Measurements from ENCODE around the gene EDARADD. TPM values are rescaled to one million over a fixed set of nuclear protein-coding genes. Genes with fewer than 3 reads are reported as not detected.

EDARADD gene
- total and polyA plus RNA-seq, 9 donors = 0.29 to 2.9 (median 0.51) TPM

- intact Hi-C loops (cut with DNase I) = no loop called here
- DNase-seq = peak in 4 of 5 donors; percentile 20 to 38 (median 27)
- Histone ChIP-seq H3K4me3 (peak overlapping the region; percentile 46), H3K4me1 (ENCODE audit: insufficient read depth) (no peaks in the 10 kb centered on the region), H3K36me3 (no peaks in the 10 kb centered on the region), H3K27me3 (no peaks in the 10 kb centered on the region), H3K9me3 (no peaks in the 10 kb centered on the region), H3K27ac (no peak overlapping the region)
- 0 to 1% (median 0%) methylated on average over 67 to 86 of the region's 86 CpGs for WGBS, 3 donors
- no peak for TF ChIP-seq EP300 (IDR thresholded peaks at IDR 0.05)
- TF ChIP-seq POLR2A (IDR thresholded peaks at IDR 0.05) = no peak
- TF ChIP-seq CTCF (IDR thresholded peaks at IDR 0.05) = no peak
Measured at GRCh38 chr1:236395230-236395946, 1.3 kb downstream of the EDARADD start.

GRCh38 chr1:236395947-236396664 lies 2.0 kb downstream of the EDARADD start:
- no peaks in the 10 kb centered on the region for H3K27me3 ChIP-seq
- H3K4me1 ChIP-seq (ENCODE audit: insufficient read depth) = no peaks in the 10 kb centered on the region
- no peak for TF ChIP-seq EP300 (IDR thresholded peaks at IDR 0.05)
- no peak for TF ChIP-seq CTCF (IDR thresholded peaks at IDR 0.05)
- no peak for TF ChIP-seq POLR2A (IDR thresholded peaks at IDR 0.05)
- H3K36me3 ChIP-seq = no peaks in the 10 kb centered on the region
- no peak for DNase-seq
- intact Hi-C loops (cut with DNase I) = no loop called here
- 13 to 16% (median 15%) methylated on average over 24 of the region's 24 CpGs for WGBS, 3 donors
- H3K27ac ChIP-seq = no peak overlapping the region
- H3K9me3 ChIP-seq = no peaks in the 10 kb centered on the region
- H3K4me3 ChIP-seq = peak overlapping the region; percentile 46

GRCh38 chr1:236396665-236397043 lies 2.6 kb downstream of the EDARADD start:
- Histone ChIP-seq H3K36me3 (no peaks in the 10 kb centered on the region), H3K9me3 (no peaks in the 10 kb centered on the region), H3K27me3 (no peaks in the 10 kb centered on the region), H3K27ac (no peak overlapping the region), H3K4me1 (ENCODE audit: insufficient read depth) (no peaks in the 10 kb centered on the region), H3K4me3 (no peak overlapping the region)
- intact Hi-C loops (cut with DNase I) = no loop called here
- no peak for DNase-seq
- 89 to 95% (median 90%) methylated on average over 2 of the region's 2 CpGs for WGBS, 3 donors
- no peak for TF ChIP-seq EP300 (IDR thresholded peaks at IDR 0.05)
- no peak for TF ChIP-seq POLR2A (IDR thresholded peaks at IDR 0.05)
- no peak for TF ChIP-seq CTCF (IDR thresholded peaks at IDR 0.05)

GRCh38 chr1:236397173-236397759 lies 3.2 kb downstream of the EDARADD start:
- no peak overlapping the region for H3K4me3 ChIP-seq

More at GRCh38 chr1:236397173-236397759, 3.2 kb downstream of the EDARADD start:
- no peak for DNase-seq
- TF ChIP-seq POLR2A (IDR thresholded peaks at IDR 0.05) = no peak
- no peak for TF ChIP-seq EP300 (IDR thresholded peaks at IDR 0.05)
- no peak for TF ChIP-seq CTCF (IDR thresholded peaks at IDR 0.05)
- intact Hi-C loops (cut with DNase I) = no loop called here
- Histone ChIP-seq H3K27me3 (no peaks in the 10 kb centered on the region), H3K4me1 (ENCODE audit: insufficient read depth) (no peaks in the 10 kb centered on the region), H3K36me3 (no peaks in the 10 kb centered on the region), H3K27ac (no peak overlapping the region), H3K9me3 (no peaks in the 10 kb centered on the region)
- 82 to 93% (median 89%) methylated on average over 4 of the region's 4 CpGs for WGBS, 3 donors

Measured in ovary (tissue), 9 donors.